HFFc6 (cell line): ENCODE measurements around the gene UBTD1. TPM values are rescaled to one million over a fixed set of nuclear protein-coding genes. Genes with fewer than 3 reads are reported as not detected.

Source experiments
- DNase-seq: peaks from one replicate; pipeline ENCODE4 v3.0.0-alpha.2; 2018
- H3K27ac Mint-ChIP-seq: 2 replicates; pipeline ENCODE4 v1.8.0; 2020; ENCODE audit warnings: mild to moderate bottlenecking, mixed read lengths
- H3K27me3 Mint-ChIP-seq: 2 replicates; pipeline ENCODE4 v1.8.0; 2021; ENCODE audit warnings: mild to moderate bottlenecking, moderate library complexity, mixed read lengths; ENCODE audit not compliant: insufficient read depth
- H3K36me3 Mint-ChIP-seq: 2 replicates; pipeline ENCODE4 v1.8.0; 2021; ENCODE audit warnings: low read depth, mixed read lengths
- H3K4me1 Mint-ChIP-seq: 2 replicates; pipeline ENCODE4 v1.8.0; 2020; ENCODE audit warnings: low read depth, mixed read lengths
- H3K4me3 Mint-ChIP-seq: 2 replicates; pipeline ENCODE4 v1.8.0; 2020; ENCODE audit warnings: mild to moderate bottlenecking, moderate library complexity, mixed read lengths
- H3K9me3 Mint-ChIP-seq: 2 replicates; pipeline ENCODE4 v1.8.0; 2020; ENCODE audit warnings: mild to moderate bottlenecking, mixed read lengths
- CTCF ChIP-seq: fragments of 200-600 bp; sonication (generic); IDR thresholded peaks from 2 replicates; pipeline ENCODE4 v1.5.0; 2021; ENCODE audit warnings: antibody characterized with exemption, mild to moderate bottlenecking
- total RNA-seq, 6 experiments: library from RNA; stranded (reverse); fragmentation: NEBNext Ultra II Directional; extraction: Animal tissue kit (Norgen Biotek cat#: 25700); gene quantifications; 2 replicates in 1 of 6; 3 replicates in 5 of 6; pipeline ENCODE4 v1.2.3, GENCODE V29; 2021

Gene UBTD1
- total RNA-seq, 6 experiments from 2014 or later: 31.3 to 42.1 (median 34.8) TPM

- Mint-ChIP-seq H3K9me3 (no peaks in the 10 kb centered on the region), H3K36me3 (no peaks in the 10 kb centered on the region), H3K4me3 (no peak overlapping the region), H3K4me1 (peaks cover 25% of the 10 kb centered on the region), H3K27me3 (no peaks in the 10 kb centered on the region), H3K27ac (no peak overlapping the region)
- TF ChIP-seq CTCF: no peak
- DNase-seq: no peak
Measured at GRCh38 chr10:97509120-97509680, 10.5 kb downstream of the UBTD1 start.

- peaks cover 25% of the 10 kb centered on the region for H3K4me1 Mint-ChIP-seq
- no peak for TF ChIP-seq CTCF
- H3K36me3 Mint-ChIP-seq: no peaks in the 10 kb centered on the region
- no peaks in the 10 kb centered on the region for H3K9me3 Mint-ChIP-seq
- H3K27me3 Mint-ChIP-seq: no peaks in the 10 kb centered on the region; the same call in 1 of the 2 replicates
- no peak overlapping the region for H3K4me3 Mint-ChIP-seq
- H3K27ac Mint-ChIP-seq: no peak overlapping the region
- no peak for DNase-seq
Measured at GRCh38 chr10:97510686-97511085, 12.0 kb downstream of the UBTD1 start.

- no peaks in the 10 kb centered on the region for H3K9me3 Mint-ChIP-seq
- DNase-seq: no peak
- no peaks in the 10 kb centered on the region; the same call in 1 of the 2 replicates for H3K27me3 Mint-ChIP-seq
- peaks cover 25% of the 10 kb centered on the region for H3K4me1 Mint-ChIP-seq
- H3K4me3 Mint-ChIP-seq: no peak overlapping the region
- H3K36me3 Mint-ChIP-seq: no peaks in the 10 kb centered on the region
- no peak overlapping the region for H3K27ac Mint-ChIP-seq
- no peak for TF ChIP-seq CTCF
Measured at GRCh38 chr10:97511711-97512440, 13.2 kb downstream of the UBTD1 start.

- H3K27ac Mint-ChIP-seq: no peak overlapping the region
Measured at GRCh38 chr10:97512993-97513392, 14.3 kb downstream of the UBTD1 start.

GRCh38 chr10:97514344-97514743 is 15.6 kb downstream of the UBTD1 start:
- no peak for DNase-seq
- no peaks in the 10 kb centered on the region for H3K9me3 Mint-ChIP-seq
- no peak overlapping the region for H3K27ac Mint-ChIP-seq
- no peak for TF ChIP-seq CTCF
- peaks cover 29% of the 10 kb centered on the region for H3K4me1 Mint-ChIP-seq
- H3K27me3 Mint-ChIP-seq: no peaks in the 10 kb centered on the region; the same call in 1 of the 2 replicates
- no peaks in the 10 kb centered on the region for H3K36me3 Mint-ChIP-seq
- no peak overlapping the region for H3K4me3 Mint-ChIP-seq

More at GRCh38 chr10:97512993-97513392, 14.3 kb downstream of the UBTD1 start:
- H3K36me3 Mint-ChIP-seq: no peaks in the 10 kb centered on the region
- no peak for TF ChIP-seq CTCF
- H3K4me1 Mint-ChIP-seq: peaks cover 27% of the 10 kb centered on the region
- no peak for DNase-seq
- no peaks in the 10 kb centered on the region; the same call in 1 of the 2 replicates for H3K27me3 Mint-ChIP-seq
- no peaks in the 10 kb centered on the region for H3K9me3 Mint-ChIP-seq
- no peak overlapping the region for H3K4me3 Mint-ChIP-seq
